HCT116 (cell line): ENCODE measurements around the gene VPS37D. TPM values are rescaled to one million over a fixed set of nuclear protein-coding genes. Genes with fewer than 3 reads are reported as not detected.

Experiments
- ATAC-seq: fragments of 200-7000 bp; cut with Tn5 transposase; 2 replicates; pipeline ENCODE4 v1.9.1; 2020; ENCODE audit warnings: mild to moderate bottlenecking, moderate library complexity
- BruUV-seq: library from RNA; stranded (reverse); fragments of 400-500 nt; replicated peaks from 2 replicates; lab custom pipeline; 2021; lab: Mats Ljungman, UMichigan
- CTCF ChIA-PET: fragments of 300-600 bp; sonication (Branson Sonifier 250); formaldehyde crosslinking; loops from one replicate; lab custom pipeline; 2021; ENCODE audit warnings: antibody characterized with exemption; lab: Charles Lee
- POLR2A ChIA-PET: fragments of 300-600, 350-600 bp; sonication (Branson Sonifier 250); formaldehyde crosslinking; loops from one replicate; lab custom pipeline; 2021; ENCODE audit warnings: antibody characterized with exemption; lab: Charles Lee
- RAD21 ChIA-PET, 2 experiments: fragments of 300-600 bp; sonication (Branson Sonifier 250); formaldehyde crosslinking; loops; one replicate each; lab custom pipeline; 2023; ENCODE audit warnings: low total read pairs in 2 of 2; ENCODE audit not compliant: uncharacterized antibody in 2 of 2, unreplicated experiment in 2 of 2, low non-redundant PET in 1 of 2; lab: Charles Lee
- DNase-seq: peaks from one replicate; pipeline ENCODE4 v3.0.0-alpha.2; 2010; ENCODE audit warnings: low read depth, low spot score
- H2AFZ ChIP-seq: fragments of 200-600 bp; shearing (Covaris generic), sonication (generic); 2 replicates; pipeline ENCODE4 v1.6.1; 2017; ENCODE audit warnings: low read depth, mixed run types, mixed read lengths, antibody characterized with exemption, low read length; ENCODE audit not compliant: poor library complexity, severe bottlenecking
- H3K27ac ChIP-seq: 2 replicates; pipeline ENCODE4 v1.5.1; 2012; ENCODE audit warnings: low read depth, low read length
- H3K27me3 ChIP-seq: fragments of 200-600 bp; sonication (generic); 2 replicates; pipeline ENCODE4 v1.6.1; 2016; ENCODE audit warnings: mixed run types, low read length, mixed read lengths; ENCODE audit not compliant: insufficient read depth
- H3K36me3 ChIP-seq, 2 experiments: fragments of 200-500 bp in 1 of 2; fragments of 200-600 bp in 1 of 2; sonication (Bioruptor generic) in 1 of 2; sonication (generic) in 1 of 2; 2 replicates each; pipeline versions ENCODE4 v1.5.1 to v1.6.1; 2014 to 2016; ENCODE audit warnings: low read length in 2 of 2, inconsistent platforms in 1 of 2, mixed read lengths in 1 of 2, mixed run types in 1 of 2; ENCODE audit not compliant: insufficient read depth in 2 of 2, control insufficient read depth in 1 of 2
- H3K4me1 ChIP-seq, 2 experiments: fragments of 200-600 bp in 1 of 2; sonication (generic) in 1 of 2; 2 replicates each; pipeline versions ENCODE4 v1.5.1 to v1.6.1; 2012 to 2017; ENCODE audit warnings: low read length in 2 of 2, inconsistent platforms in 1 of 2, mild to moderate bottlenecking in 1 of 2, mixed read lengths in 1 of 2, mixed run types in 1 of 2, moderate library complexity in 1 of 2; ENCODE audit not compliant: insufficient read depth in 2 of 2, control insufficient read depth in 1 of 2
- H3K4me2 ChIP-seq: fragments of 200-600 bp; sonication (generic); 2 replicates; pipeline ENCODE4 v1.6.1; 2017; ENCODE audit warnings: mixed run types, low read length, mixed read lengths
- H3K4me3 ChIP-seq, 2 experiments: fragments of 200-600 bp in 1 of 2; sonication (generic) in 1 of 2; replicated peaks in 1 of 2; 2 replicates each; pipeline ENCODE4 v1.5.1; 2011 to 2016; ENCODE audit warnings: low read length in 2 of 2, control low read depth in 1 of 2, low read depth in 1 of 2, mild to moderate bottlenecking in 1 of 2, mixed read lengths in 1 of 2, mixed run types in 1 of 2
- H3K79me2 ChIP-seq: fragments of 200-600 bp; sonication (generic); 2 replicates; pipeline ENCODE4 v1.6.1; 2017; ENCODE audit warnings: mild to moderate bottlenecking, mixed run types, low read length, moderate library complexity, mixed read lengths; ENCODE audit not compliant: insufficient read depth
- H3K9ac ChIP-seq: fragments of 200-600 bp; sonication (generic); 2 replicates; pipeline ENCODE4 v1.6.1; 2016; ENCODE audit warnings: low read length, mixed read lengths
- H3K9me2 ChIP-seq: fragments of 200-600 bp; sonication (generic), shearing (Covaris generic); 2 replicates; pipeline ENCODE4 v1.6.1; 2017; ENCODE audit warnings: mixed run types, mild to moderate bottlenecking, moderate library complexity; ENCODE audit not compliant: insufficient read depth
- H3K9me3 ChIP-seq, 2 experiments: fragments of 200-500 bp in 1 of 2; fragments of 200-600 bp in 1 of 2; sonication (Bioruptor generic) in 1 of 2; sonication (generic) in 1 of 2; 2 replicates each; pipeline ENCODE4 v1.6.1; 2014 to 2017; ENCODE audit warnings: low read length in 2 of 2, mixed read lengths in 2 of 2, inconsistent platforms in 1 of 2, low read depth in 1 of 2, mild to moderate bottlenecking in 1 of 2, mixed run types in 1 of 2, moderate library complexity in 1 of 2; ENCODE audit not compliant: control insufficient read depth in 1 of 2, insufficient read depth in 1 of 2
- H4K20me1 ChIP-seq: fragments of 200-600 bp; sonication (generic), shearing (Covaris generic); 2 replicates; pipeline ENCODE4 v1.6.1; 2017; ENCODE audit warnings: mixed run types, mild to moderate bottlenecking, moderate library complexity; ENCODE audit not compliant: insufficient read depth
- CBX3 ChIP-seq: IDR thresholded peaks from 2 replicates; pipeline ENCODE4 v1.6.1; 2012; ENCODE audit warnings: low read depth
- EGR1 ChIP-seq: IDR thresholded peaks from 2 replicates; pipeline ENCODE4 v1.6.1; 2012; ENCODE audit warnings: low read depth
- POLR2AphosphoS5 ChIP-seq: IDR thresholded peaks from 2 replicates; pipeline ENCODE4 v1.6.1; 2011; ENCODE audit warnings: mild to moderate bottlenecking, low read depth, low read length, moderate library complexity
- intact Hi-C: fragments of 100-400 bp; cut with micrococcal nuclease; formaldehyde crosslinking; loops from 2 replicates; pipeline ENCODE4 v1.10.0; 2022
- total RNA-seq: library from RNA; stranded (reverse); gene quantifications from one replicate; pipeline ENCODE4 v1.2.1, GENCODE V29; 2021; ENCODE audit not compliant: unreplicated experiment
- TF ChIP-seq, protein P1 (sequence below), 3 experiments: fragments of 200-600 bp in 1 of 3; sonication (generic) in 1 of 3; IDR thresholded peaks in 2 of 3; conservative IDR thresholded peaks in 1 of 3; 2 replicates each; pipeline ENCODE4 v1.5.1; 2012 to 2017; ENCODE audit warnings: low read depth in 2 of 3, low read length in 2 of 3, antibody characterized with exemption in 1 of 3, borderline replicate concordance in 1 of 3, control low read depth in 1 of 3, mild to moderate bottlenecking in 1 of 3, mixed read lengths in 1 of 3, mixed run types in 1 of 3, moderate library complexity in 1 of 3; ENCODE audit not compliant: insufficient read depth in 1 of 3

The VPS37D gene
- total RNA-seq, 1 experiment from 2014 or later: 9.5 TPM

DNA sequence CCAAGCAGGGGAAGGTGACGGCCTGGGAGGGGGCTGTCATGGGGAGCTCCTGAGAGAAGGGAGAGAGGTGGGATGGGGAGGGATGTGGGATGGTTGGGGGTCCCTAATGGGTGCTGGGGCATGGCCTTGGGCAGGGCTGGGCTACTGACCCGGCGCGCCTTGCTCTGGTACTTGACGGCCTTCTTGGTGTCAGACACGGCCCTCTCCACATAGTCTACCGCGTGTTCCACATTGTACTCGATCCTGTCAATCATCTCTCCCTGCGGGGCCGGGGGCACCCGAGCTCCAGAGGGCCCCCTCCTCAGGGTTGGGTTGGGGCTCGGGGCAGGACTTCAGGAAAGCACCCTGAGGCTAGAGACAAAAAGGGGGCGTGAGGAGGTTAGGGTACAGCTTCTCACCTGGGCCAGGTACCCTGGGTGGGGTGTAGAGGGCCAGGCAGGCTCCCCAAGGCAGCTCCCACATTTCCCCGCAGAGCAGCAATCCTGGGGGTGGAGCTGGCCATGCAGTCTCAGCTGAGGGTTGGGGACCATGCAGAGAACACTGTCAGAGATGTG lies 33.0 kb downstream of the VPS37D start:
- Histone ChIP-seq H3K4me1 (peaks cover 7 to 31% of the 10 kb centered on the region in 2 experiments), H3K36me3 (peaks cover 38 to 66% of the 10 kb centered on the region in 2 experiments; a peak in 3 of 4 replicates), H3K27ac (peak overlapping the region; percentile 8; the same call in 1 of the 2 replicates), H3K79me2 (peaks cover 1% of the 10 kb centered on the region; the same call in 1 of the 2 replicates), H3K4me2 (no peak overlapping the region), H3K9me3 (no peaks in the 10 kb centered on the region), H3K27me3 (no peaks in the 10 kb centered on the region), H4K20me1 (0 out of 2 replicates have a peak, but pooled peaks cover 3% of the 10 kb centered on the region), H2AFZ (no peak overlapping the region), H3K4me3 (no peak overlapping the region), H3K9ac (no peak overlapping the region), H3K9me2 (no peaks in the 10 kb centered on the region)
- ATAC-seq (no peak), DNase-seq (no peak)
- TF ChIP-seq EGR1: no peak
- TF ChIP-seq POLR2AphosphoS5: peak; percentile 24; the same call in 1 of the 2 replicates
- CTCF ChIA-PET: interaction anchor here (1.2 to 2.0 kb wide), 4 partner anchors 10 to 34 kb away, joined by 3 to 7 read pairs (median 7); no protein-coding TSS in a partner anchor
- RAD21 ChIA-PET: no interaction called here
- POLR2A ChIA-PET: no interaction called here
- no TSS peak for BruUV-seq
- intact Hi-C loops: loop anchor here (1.0 kb wide), 1 partner anchor 93 kb away; no protein-coding TSS in a partner anchor

DNA sequence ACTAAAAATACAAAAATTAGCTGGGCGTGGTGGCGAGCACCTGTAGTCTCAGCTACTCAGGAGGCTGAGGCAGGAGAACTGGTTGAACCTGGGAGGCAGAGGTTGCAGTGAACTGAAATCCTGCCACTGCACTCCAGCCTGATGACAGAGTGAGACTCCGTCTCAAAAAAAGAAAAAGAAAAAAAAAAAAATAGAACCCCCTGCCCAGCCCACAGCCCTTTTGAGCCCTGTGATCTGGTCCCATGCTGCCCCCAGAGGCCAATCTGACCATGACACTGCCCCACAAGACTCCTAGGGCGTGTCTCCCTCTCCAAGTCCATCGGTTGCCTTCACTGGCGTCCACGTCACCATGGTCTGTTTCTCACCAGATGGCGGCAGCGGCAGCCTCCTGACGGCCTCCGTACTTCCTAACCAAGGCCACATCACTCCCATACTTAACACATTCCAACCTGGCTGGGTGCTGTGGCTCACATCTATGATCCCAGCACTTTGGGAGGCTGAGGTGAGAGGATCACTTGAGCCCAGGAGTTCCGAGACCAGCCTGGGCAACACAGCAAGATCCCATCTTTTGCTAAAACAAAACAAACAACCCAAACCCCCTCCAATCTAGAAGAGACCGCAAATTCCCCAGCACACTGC lies 33.8 kb downstream of the VPS37D start:
- Histone ChIP-seq H3K4me3 (no peak overlapping the region), H2AFZ (no peak overlapping the region), H4K20me1 (0 out of 2 replicates have a peak, but pooled peaks cover 3% of the 10 kb centered on the region), H3K27ac (peak overlapping the region; percentile 27; the same call in 1 of the 2 replicates), H3K36me3 (peaks cover 31 to 58% of the 10 kb centered on the region in 2 experiments; a peak in 3 of 4 replicates), H3K79me2 (peaks cover 7% of the 10 kb centered on the region; the same call in 1 of the 2 replicates), H3K9ac (no peak overlapping the region), H3K27me3 (no peaks in the 10 kb centered on the region), H3K4me1 (peaks cover 15 to 39% of the 10 kb centered on the region in 2 experiments), H3K9me2 (no peaks in the 10 kb centered on the region), H3K9me3 (no peaks in the 10 kb centered on the region), H3K4me2 (peak overlapping the region; percentile 34; the same call in 1 of the 2 replicates)
- no peak for TF ChIP-seq CBX3
- TF ChIP-seq POLR2AphosphoS5: peak; percentile 27; the same call in 1 of the 2 replicates
- TF ChIP-seq, protein P1, sequence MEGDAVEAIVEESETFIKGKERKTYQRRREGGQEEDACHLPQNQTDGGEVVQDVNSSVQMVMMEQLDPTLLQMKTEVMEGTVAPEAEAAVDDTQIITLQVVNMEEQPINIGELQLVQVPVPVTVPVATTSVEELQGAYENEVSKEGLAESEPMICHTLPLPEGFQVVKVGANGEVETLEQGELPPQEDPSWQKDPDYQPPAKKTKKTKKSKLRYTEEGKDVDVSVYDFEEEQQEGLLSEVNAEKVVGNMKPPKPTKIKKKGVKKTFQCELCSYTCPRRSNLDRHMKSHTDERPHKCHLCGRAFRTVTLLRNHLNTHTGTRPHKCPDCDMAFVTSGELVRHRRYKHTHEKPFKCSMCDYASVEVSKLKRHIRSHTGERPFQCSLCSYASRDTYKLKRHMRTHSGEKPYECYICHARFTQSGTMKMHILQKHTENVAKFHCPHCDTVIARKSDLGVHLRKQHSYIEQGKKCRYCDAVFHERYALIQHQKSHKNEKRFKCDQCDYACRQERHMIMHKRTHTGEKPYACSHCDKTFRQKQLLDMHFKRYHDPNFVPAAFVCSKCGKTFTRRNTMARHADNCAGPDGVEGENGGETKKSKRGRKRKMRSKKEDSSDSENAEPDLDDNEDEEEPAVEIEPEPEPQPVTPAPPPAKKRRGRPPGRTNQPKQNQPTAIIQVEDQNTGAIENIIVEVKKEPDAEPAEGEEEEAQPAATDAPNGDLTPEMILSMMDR (IDR thresholded peaks at IDR 0.05 in 2 of 3, conservative IDR thresholded peaks at IDR 0.05 in 1 of 3; ENCODE audit: borderline replicate concordance in 1 of 3, insufficient read depth in 1 of 3, low read depth in 2 of 3, low read length in 2 of 3): peak in 2 of 3 experiments; percentile 61 to 77; a peak in 4 of 6 replicates
- ATAC-seq (peak; percentile 66), DNase-seq (peak; percentile 68)
- RAD21 ChIA-PET: no interaction called here
- CTCF ChIA-PET: interaction anchor here (1.2 to 2.0 kb wide), 4 partner anchors 9 to 33 kb away, joined by 3 to 7 read pairs (median 7); no protein-coding TSS in a partner anchor
- POLR2A ChIA-PET: no interaction called here
- intact Hi-C loops: loop anchor here (1.0 kb wide), 1 partner anchor 94 kb away; no protein-coding TSS in a partner anchor
- BruUV-seq: TSS peak; percentile 6
